SK-N-SH (cell line): ENCODE measurements around the gene KCNH4. TPM values are rescaled to one million over a fixed set of nuclear protein-coding genes. Genes with fewer than 3 reads are reported as not detected.
A peak's percentile ranks its signal among the peaks of the same experiment; 100 is the strongest.

Experiments
- CTCF ChIA-PET: fragments of 300-600, 350-600 bp; formaldehyde crosslinking; extraction: SDS; loops from one replicate; lab custom pipeline; 2021; lab: Yijun Ruan, JAX
- POLR2A ChIA-PET: fragments of 350-600 bp; sonication (Branson Sonifier 250); formaldehyde crosslinking; extraction: SDS; loops from one replicate; lab custom pipeline; 2020; ENCODE audit warnings: antibody characterized with exemption, inconsistent platforms; lab: Yijun Ruan, JAX
- DNase-seq: peaks from one replicate; pipeline ENCODE4 v3.0.0; 2012
- H2AFZ ChIP-seq: fragments of 200-600 bp; sonication (generic); 2 replicates; pipeline ENCODE4 v1.8.1; 2016; ENCODE audit warnings: antibody characterized with exemption, mild to moderate bottlenecking, low read depth
- H3F3A ChIP-seq: fragments of 200-600 bp; sonication (generic); replicated peaks from 2 replicates; pipeline ENCODE3; 2016; ENCODE audit warnings: antibody characterized with exemption, mild to moderate bottlenecking; ENCODE audit not compliant: insufficient read depth
- H3K27ac ChIP-seq, 2 experiments: fragments of 200-500 bp in 1 of 2; fragments of 200-600 bp in 1 of 2; sonication (Bioruptor generic) in 1 of 2; sonication (generic), shearing (Covaris generic) in 1 of 2; 2 replicates each; pipeline versions ENCODE4 v1.5.1 to v1.6.1; 2014 to 2016; ENCODE audit warnings: low read depth in 2 of 2, inconsistent platforms in 1 of 2, low read length in 1 of 2, mild to moderate bottlenecking in 1 of 2, mixed read lengths in 1 of 2
- H3K27me3 ChIP-seq: fragments of 200-600 bp; sonication (generic), shearing (Covaris generic); 2 replicates; pipeline ENCODE4 v1.6.1; 2016; ENCODE audit warnings: mixed run types; ENCODE audit not compliant: insufficient read depth
- H3K36me3 ChIP-seq, 2 experiments: fragments of 200-500 bp in 1 of 2; fragments of 200-600 bp in 1 of 2; sonication (Bioruptor generic) in 1 of 2; sonication (generic) in 1 of 2; replicated peaks in 1 of 2; 2 replicates each; pipeline versions ENCODE3 to v1.5.1; 2014 to 2016; ENCODE audit warnings: low read length in 1 of 2, mild to moderate bottlenecking in 1 of 2; ENCODE audit not compliant: insufficient read depth in 2 of 2, control insufficient read depth in 1 of 2
- H3K4me1 ChIP-seq, 2 experiments: fragments of 200-500 bp in 1 of 2; fragments of 200-600 bp in 1 of 2; sonication (Bioruptor generic) in 1 of 2; sonication (generic), shearing (Covaris generic) in 1 of 2; 2 replicates each; pipeline versions ENCODE4 v1.5.1 to v1.6.1; 2014 to 2016; ENCODE audit warnings: low read depth in 1 of 2, low read length in 1 of 2, mixed run types in 1 of 2; ENCODE audit not compliant: insufficient read depth in 2 of 2, control insufficient read depth in 1 of 2
- H3K4me2 ChIP-seq: fragments of 200-600 bp; sonication (generic), shearing (Covaris generic); 2 replicates; pipeline ENCODE4 v1.6.1; 2017; ENCODE audit warnings: mixed run types
- H3K4me3 ChIP-seq, 2 experiments: fragments of 200-500 bp in 1 of 2; fragments of 200-600 bp in 1 of 2; sonication (Bioruptor generic) in 1 of 2; sonication (generic), shearing (Covaris generic) in 1 of 2; 2 replicates each; pipeline versions ENCODE4 v1.5.1 to v1.8.1; 2014 to 2016; ENCODE audit warnings: low read depth in 2 of 2, inconsistent platforms in 1 of 2, low read length in 1 of 2, mild to moderate bottlenecking in 1 of 2, mixed read lengths in 1 of 2, moderate library complexity in 1 of 2
- H3K79me2 ChIP-seq: fragments of 200-600 bp; sonication (generic); 2 replicates; pipeline ENCODE4 v1.8.1; 2017; ENCODE audit warnings: mild to moderate bottlenecking; ENCODE audit not compliant: insufficient read depth
- H3K9ac ChIP-seq: fragments of 200-600 bp; sonication (generic); 2 replicates; pipeline ENCODE4 v1.6.1; 2017; ENCODE audit warnings: mixed run types
- H3K9me2 ChIP-seq: fragments of 200-600 bp; sonication (generic); 2 replicates; pipeline ENCODE4 v1.6.1; 2017; ENCODE audit warnings: mixed run types
- H3K9me3 ChIP-seq: fragments of 200-600 bp; sonication (generic); 2 replicates; pipeline ENCODE4 v1.6.1; 2017; ENCODE audit warnings: mixed run types, mild to moderate bottlenecking, moderate library complexity
- H4K20me1 ChIP-seq: fragments of 200-600 bp; sonication (generic); 2 replicates; pipeline ENCODE4 v1.6.1; 2017; ENCODE audit warnings: mild to moderate bottlenecking, mixed run types; ENCODE audit not compliant: insufficient read depth
- CHD2 ChIP-seq: fragments of 150-350 bp; IDR thresholded peaks from 2 replicates; pipeline ENCODE4 v1.6.1; 2018; ENCODE audit warnings: low read length; ENCODE audit not compliant: partially characterized antibody
- EP300 ChIP-seq, 2 experiments: IDR thresholded peaks; 2 replicates each; pipeline versions ENCODE4 v1.4.0 to v1.6.1; 2012; ENCODE audit warnings: borderline replicate concordance in 1 of 2, low read depth in 1 of 2, low read length in 1 of 2
- EZH2phosphoT487 ChIP-seq: fragments of 200-600 bp; sonication (generic); IDR thresholded peaks from 2 replicates; pipeline ENCODE4 v1.6.1; 2017; ENCODE audit warnings: low read depth, mixed run types, mild to moderate bottlenecking, antibody characterized with exemption, moderate library complexity, borderline replicate concordance
- GATA2 ChIP-seq: sonication (generic); formaldehyde crosslinking; IDR thresholded peaks from 2 replicates; pipeline ENCODE4 v1.5.0; 2020; ENCODE audit warnings: mild to moderate bottlenecking, missing genetic modification reagents
- JUND ChIP-seq: IDR thresholded peaks from 2 replicates; pipeline ENCODE4 v1.4.0; 2012
- MEF2A ChIP-seq: IDR thresholded peaks from 2 replicates; pipeline ENCODE4 v1.4.0; 2012; ENCODE audit warnings: low read depth, borderline replicate concordance
- POLR2AphosphoS5 ChIP-seq: IDR thresholded peaks from 2 replicates; pipeline ENCODE4 v1.6.1; 2012; ENCODE audit warnings: low read depth, low read length
- RCOR1 ChIP-seq: fragments of 150-350 bp; IDR thresholded peaks from 2 replicates; pipeline ENCODE4 v1.6.1; 2017; ENCODE audit warnings: antibody characterized with exemption, low read length
- RFX5 ChIP-seq: IDR thresholded peaks from 2 replicates; pipeline ENCODE4 v1.6.1; 2012; ENCODE audit warnings: mild to moderate bottlenecking, improper control_type of control experiment, low read length
- RXRA ChIP-seq: IDR thresholded peaks from 2 replicates; pipeline ENCODE4 v1.4.0; 2012; ENCODE audit warnings: low read depth, mild to moderate bottlenecking, borderline replicate concordance
- SMC3 ChIP-seq: IDR thresholded peaks from 2 replicates; pipeline ENCODE4 v1.6.1; 2012; ENCODE audit warnings: low read depth, low read length, improper control_type of control experiment
- TAF1 ChIP-seq: IDR thresholded peaks from 2 replicates; pipeline ENCODE4 v1.6.1; 2012; ENCODE audit warnings: low read depth, mild to moderate bottlenecking, low read length, moderate library complexity, borderline replicate concordance
- TEAD4 ChIP-seq: IDR thresholded peaks from 2 replicates; pipeline ENCODE4 v1.4.0; 2012; ENCODE audit warnings: mild to moderate bottlenecking, borderline replicate concordance; ENCODE audit not compliant: insufficient read depth
- YY1 ChIP-seq: IDR thresholded peaks from 2 replicates; pipeline ENCODE4 v1.4.0; 2012; ENCODE audit warnings: low read depth, mild to moderate bottlenecking
- WGBS: methylation state at CpG from one replicate; pipeline ENCODE4 v1.1.6; 2017; ENCODE audit warnings: low lambda C conversion rate; 5-methylcytosine and 5-hydroxymethylcytosine counted together
- polyA plus RNA-seq, 3 experiments: library from polyadenylated mRNA; depleted of rRNA; stranded (reverse); fragments of >200 nt; gene quantifications; 2 replicates each; pipeline ENCODE4 v1.2.3, GENCODE V29; 2012
- TF ChIP-seq, protein P1 (sequence below): fragments of 200-600 bp; sonication (generic); IDR thresholded peaks from 2 replicates; pipeline ENCODE4 v1.6.1; 2017; ENCODE audit warnings: antibody characterized with exemption, mild to moderate bottlenecking, moderate library complexity
- TF ChIP-seq, protein P2 (sequence below): IDR thresholded peaks from 2 replicates; pipeline ENCODE4 v1.6.1; 2012; ENCODE audit warnings: mild to moderate bottlenecking, low read depth, low read length, moderate library complexity
- TF ChIP-seq, protein P3 (sequence below): IDR thresholded peaks from 2 replicates; pipeline ENCODE4; 2012

Gene KCNH4
- polyA plus RNA-seq, 1 of the 3 experiments (the other 2 are of a cell fraction) = 0.46 TPM

DNA sequence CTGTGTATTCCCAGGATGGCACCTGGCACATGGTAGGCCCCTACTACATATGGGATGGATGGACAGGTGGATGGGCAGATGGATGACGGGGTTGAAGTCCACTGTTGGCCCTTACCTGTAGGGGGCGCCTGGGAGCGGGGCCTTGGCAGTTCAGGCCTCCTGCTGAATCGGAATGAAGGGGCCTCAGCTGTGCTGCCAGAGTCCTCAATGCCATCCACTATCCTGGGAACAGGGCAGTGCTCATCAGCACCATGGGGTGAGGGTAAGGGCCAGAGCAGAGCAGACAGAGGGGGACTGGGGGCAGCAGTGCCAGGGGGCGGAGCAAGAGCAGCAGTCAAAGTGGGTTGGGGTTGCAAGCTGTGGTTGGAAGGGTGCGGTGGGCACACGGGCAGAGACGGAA lies 17.8 kb downstream of the KCNH4 start:
- Histone ChIP-seq H3K27ac (no peak overlapping the region), H3K79me2 (no peaks in the 10 kb centered on the region), H3K27me3 (no peaks in the 10 kb centered on the region), H3K9me3 (no peaks in the 10 kb centered on the region), H3F3A (no peaks in the 10 kb centered on the region), H4K20me1 (no peaks in the 10 kb centered on the region), H3K36me3 (no peaks in the 10 kb centered on the region), H3K9me2 (no peaks in the 10 kb centered on the region), H3K4me3 (no peak overlapping the region), H3K4me1 (peaks cover 0 to 6% of the 10 kb centered on the region in 2 experiments; a peak in 1 of 4 replicates), H2AFZ (no peak overlapping the region), H3K9ac (no peak overlapping the region), H3K4me2 (no peak overlapping the region)
- TF ChIP-seq MEF2A = no peak
- TF ChIP-seq RFX5 = no peak
- TF ChIP-seq, protein P1, sequence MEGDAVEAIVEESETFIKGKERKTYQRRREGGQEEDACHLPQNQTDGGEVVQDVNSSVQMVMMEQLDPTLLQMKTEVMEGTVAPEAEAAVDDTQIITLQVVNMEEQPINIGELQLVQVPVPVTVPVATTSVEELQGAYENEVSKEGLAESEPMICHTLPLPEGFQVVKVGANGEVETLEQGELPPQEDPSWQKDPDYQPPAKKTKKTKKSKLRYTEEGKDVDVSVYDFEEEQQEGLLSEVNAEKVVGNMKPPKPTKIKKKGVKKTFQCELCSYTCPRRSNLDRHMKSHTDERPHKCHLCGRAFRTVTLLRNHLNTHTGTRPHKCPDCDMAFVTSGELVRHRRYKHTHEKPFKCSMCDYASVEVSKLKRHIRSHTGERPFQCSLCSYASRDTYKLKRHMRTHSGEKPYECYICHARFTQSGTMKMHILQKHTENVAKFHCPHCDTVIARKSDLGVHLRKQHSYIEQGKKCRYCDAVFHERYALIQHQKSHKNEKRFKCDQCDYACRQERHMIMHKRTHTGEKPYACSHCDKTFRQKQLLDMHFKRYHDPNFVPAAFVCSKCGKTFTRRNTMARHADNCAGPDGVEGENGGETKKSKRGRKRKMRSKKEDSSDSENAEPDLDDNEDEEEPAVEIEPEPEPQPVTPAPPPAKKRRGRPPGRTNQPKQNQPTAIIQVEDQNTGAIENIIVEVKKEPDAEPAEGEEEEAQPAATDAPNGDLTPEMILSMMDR = peak; percentile 51
- TF ChIP-seq GATA2 = no peak
- no peak for TF ChIP-seq JUND
- WGBS = 79% methylated on average over 5 of the region's 8 CpGs
- POLR2A ChIA-PET = no interaction called here
- CTCF ChIA-PET = interaction anchor here (0.8 to 1.4 kb wide), 4 partner anchors 11 to 241 kb away, joined by 3 to 4 read pairs (median 4); partner anchors contain the start of gene KCNH4
- peak; percentile 61 for DNase-seq

DNA sequence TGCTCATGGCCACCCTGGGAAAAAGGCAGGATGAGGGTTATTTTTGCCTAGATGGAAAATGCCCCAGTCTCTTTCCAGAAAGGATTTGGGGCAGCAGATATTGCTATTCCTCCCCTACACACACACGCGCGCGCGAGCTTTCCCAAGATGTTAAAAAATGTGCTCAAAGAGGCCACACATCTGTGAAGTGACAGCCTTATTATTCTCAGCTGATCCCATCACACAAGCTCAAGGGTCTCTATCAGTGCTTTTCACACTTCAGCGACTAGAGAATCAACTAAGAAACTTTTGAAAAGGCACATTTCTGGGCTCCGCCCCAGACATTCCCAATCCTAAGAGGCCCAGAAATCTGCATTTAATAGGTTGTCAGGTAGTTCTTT lies 20.4 kb downstream of the KCNH4 start:
- Histone ChIP-seq H4K20me1 (no peaks in the 10 kb centered on the region), H2AFZ (no peak overlapping the region), H3F3A (no peaks in the 10 kb centered on the region), H3K4me3 (no peak overlapping the region), H3K9me2 (no peaks in the 10 kb centered on the region), H3K79me2 (no peaks in the 10 kb centered on the region), H3K4me2 (no peak overlapping the region), H3K27me3 (no peaks in the 10 kb centered on the region), H3K9ac (no peak overlapping the region), H3K36me3 (no peaks in the 10 kb centered on the region), H3K27ac (no peak overlapping the region), H3K4me1 (peaks cover 0 to 12% of the 10 kb centered on the region in 2 experiments; a peak in 1 of 4 replicates), H3K9me3 (no peaks in the 10 kb centered on the region)
- 97% methylated on average over 7 of the region's 7 CpGs for WGBS
- no peak for DNase-seq
- ChIA-PET POLR2A (no interaction called here), CTCF (interaction anchor here (0.6 to 1.4 kb wide), 3 partner anchors 21 to 197 kb away, joined by 3 to 4 read pairs (median 3); no protein-coding TSS in a partner anchor)
- no peak for TF ChIP-seq EZH2phosphoT487
- no peak for TF ChIP-seq TAF1
- TF ChIP-seq, protein P2, sequence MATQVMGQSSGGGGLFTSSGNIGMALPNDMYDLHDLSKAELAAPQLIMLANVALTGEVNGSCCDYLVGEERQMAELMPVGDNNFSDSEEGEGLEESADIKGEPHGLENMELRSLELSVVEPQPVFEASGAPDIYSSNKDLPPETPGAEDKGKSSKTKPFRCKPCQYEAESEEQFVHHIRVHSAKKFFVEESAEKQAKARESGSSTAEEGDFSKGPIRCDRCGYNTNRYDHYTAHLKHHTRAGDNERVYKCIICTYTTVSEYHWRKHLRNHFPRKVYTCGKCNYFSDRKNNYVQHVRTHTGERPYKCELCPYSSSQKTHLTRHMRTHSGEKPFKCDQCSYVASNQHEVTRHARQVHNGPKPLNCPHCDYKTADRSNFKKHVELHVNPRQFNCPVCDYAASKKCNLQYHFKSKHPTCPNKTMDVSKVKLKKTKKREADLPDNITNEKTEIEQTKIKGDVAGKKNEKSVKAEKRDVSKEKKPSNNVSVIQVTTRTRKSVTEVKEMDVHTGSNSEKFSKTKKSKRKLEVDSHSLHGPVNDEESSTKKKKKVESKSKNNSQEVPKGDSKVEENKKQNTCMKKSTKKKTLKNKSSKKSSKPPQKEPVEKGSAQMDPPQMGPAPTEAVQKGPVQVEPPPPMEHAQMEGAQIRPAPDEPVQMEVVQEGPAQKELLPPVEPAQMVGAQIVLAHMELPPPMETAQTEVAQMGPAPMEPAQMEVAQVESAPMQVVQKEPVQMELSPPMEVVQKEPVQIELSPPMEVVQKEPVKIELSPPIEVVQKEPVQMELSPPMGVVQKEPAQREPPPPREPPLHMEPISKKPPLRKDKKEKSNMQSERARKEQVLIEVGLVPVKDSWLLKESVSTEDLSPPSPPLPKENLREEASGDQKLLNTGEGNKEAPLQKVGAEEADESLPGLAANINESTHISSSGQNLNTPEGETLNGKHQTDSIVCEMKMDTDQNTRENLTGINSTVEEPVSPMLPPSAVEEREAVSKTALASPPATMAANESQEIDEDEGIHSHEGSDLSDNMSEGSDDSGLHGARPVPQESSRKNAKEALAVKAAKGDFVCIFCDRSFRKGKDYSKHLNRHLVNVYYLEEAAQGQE = no peak
- TF ChIP-seq RXRA = no peak
- no peak for TF ChIP-seq POLR2AphosphoS5
- no peak for TF ChIP-seq RCOR1
- no peak for TF ChIP-seq RFX5
- TF ChIP-seq, protein P3, sequence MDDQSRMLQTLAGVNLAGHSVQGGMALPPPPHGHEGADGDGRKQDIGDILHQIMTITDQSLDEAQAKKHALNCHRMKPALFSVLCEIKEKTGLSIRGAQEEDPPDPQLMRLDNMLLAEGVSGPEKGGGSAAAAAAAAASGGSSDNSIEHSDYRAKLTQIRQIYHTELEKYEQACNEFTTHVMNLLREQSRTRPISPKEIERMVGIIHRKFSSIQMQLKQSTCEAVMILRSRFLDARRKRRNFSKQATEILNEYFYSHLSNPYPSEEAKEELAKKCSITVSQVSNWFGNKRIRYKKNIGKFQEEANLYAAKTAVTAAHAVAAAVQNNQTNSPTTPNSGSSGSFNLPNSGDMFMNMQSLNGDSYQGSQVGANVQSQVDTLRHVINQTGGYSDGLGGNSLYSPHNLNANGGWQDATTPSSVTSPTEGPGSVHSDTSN = no peak
- TF ChIP-seq SMC3 = no peak
- TF ChIP-seq EP300 (IDR thresholded peaks at IDR 0.05; ENCODE audit: borderline replicate concordance in 1 of 2, low read depth in 1 of 2, low read length in 1 of 2) = no peak
- no peak for TF ChIP-seq TEAD4
- no peak for TF ChIP-seq YY1
- TF ChIP-seq CHD2 = no peak
- TF ChIP-seq JUND = no peak
